CD4-positive, alpha-beta memory T cell (primary cell): ENCODE results near the gene SKAP1. TPM values are rescaled to one million over a fixed set of nuclear protein-coding genes. Genes with fewer than 3 reads are reported as not detected.

Experiments
- CTCF ChIA-PET: fragments of 350-600 bp; sonication (Branson Sonifier 250); formaldehyde crosslinking; loops from one replicate; lab custom pipeline; 2021; ENCODE audit warnings: inconsistent platforms; ENCODE audit not compliant: partially characterized antibody; lab: Charles Lee
- POLR2A ChIA-PET: fragments of 350-600 bp; sonication (Branson Sonifier 250); formaldehyde crosslinking; loops from one replicate; lab custom pipeline; 2021; ENCODE audit not compliant: partially characterized antibody; lab: Charles Lee
- DNase-seq, 5 donors: peaks; one replicate each; pipeline versions ENCODE4 v3.0.0 to v3.0.0-alpha.2; 2020 to 2022; ENCODE audit warnings: mixed read lengths in 1 of 5
- H3K27ac ChIP-seq: one replicate; pipeline ENCODE4 v1.7.0; 2013; ENCODE audit warnings: low read depth, low read length
- H3K27me3 ChIP-seq: 2 replicates; pipeline ENCODE4 v1.7.0; 2013; ENCODE audit warnings: mild to moderate bottlenecking, low read length, moderate library complexity; ENCODE audit not compliant: insufficient read depth
- H3K36me3 ChIP-seq: 2 replicates; pipeline ENCODE4 v1.7.0; 2013; ENCODE audit warnings: mild to moderate bottlenecking, low read length, moderate library complexity; ENCODE audit not compliant: insufficient read depth
- H3K4me1 ChIP-seq: 2 replicates; pipeline ENCODE4 v1.7.0; 2013; ENCODE audit warnings: mild to moderate bottlenecking, low read length, moderate library complexity; ENCODE audit not compliant: insufficient read depth
- H3K4me3 ChIP-seq, 2 donors: one replicate each; pipeline ENCODE4 v1.7.0; 2013; ENCODE audit warnings: low read length in 2 of 2, mild to moderate bottlenecking in 1 of 2
- H3K9me3 ChIP-seq, 2 donors: one replicate each; pipeline ENCODE4 v1.7.0; 2013; ENCODE audit warnings: low read length in 2 of 2, control low read depth in 1 of 2; ENCODE audit not compliant: control insufficient read depth in 1 of 2
- H3K27ac Mint-ChIP-seq, 7 donors: one replicate each; pipeline ENCODE4 v1.8.0; 2020 to 2021; ENCODE audit warnings: mixed read lengths in 7 of 7, mild to moderate bottlenecking in 6 of 7, inconsistent platforms in 3 of 7, moderate library complexity in 3 of 7
- H3K27me3 Mint-ChIP-seq, 2 donors: one replicate each; pipeline ENCODE4 v1.8.0; 2020 to 2021; ENCODE audit warnings: mixed read lengths in 2 of 2
- H3K36me3 Mint-ChIP-seq, 2 donors: one replicate each; pipeline ENCODE4 v1.8.0; 2020 to 2021; ENCODE audit warnings: mixed read lengths in 2 of 2, inconsistent platforms in 1 of 2, mild to moderate bottlenecking in 1 of 2
- H3K4me1 Mint-ChIP-seq, 4 donors: one replicate each; pipeline ENCODE4 v1.8.0; 2020 to 2021; ENCODE audit warnings: mixed read lengths in 4 of 4, mild to moderate bottlenecking in 1 of 4
- H3K4me3 Mint-ChIP-seq, 8 donors: one replicate each; pipeline ENCODE4 v1.8.0; 2020 to 2021; ENCODE audit warnings: mixed read lengths in 8 of 8, mild to moderate bottlenecking in 7 of 8, moderate library complexity in 6 of 8, inconsistent platforms in 3 of 8
- H3K9me3 Mint-ChIP-seq, 8 donors: one replicate each; pipeline ENCODE4 v1.8.0; 2020 to 2021; ENCODE audit warnings: mixed read lengths in 8 of 8, mild to moderate bottlenecking in 5 of 8, inconsistent platforms in 3 of 8, moderate library complexity in 1 of 8
- intact Hi-C: fragments of 100-400 bp; cut with micrococcal nuclease; formaldehyde crosslinking; loops from one replicate; pipeline ENCODE4 v1.15.1; 2023
- microRNA-seq: library from miRNA; unstranded; fragments of <30 nt; microRNA quantifications from one replicate; pipeline ENCODE4 v1.2.0, GENCODE V29; 2021; ENCODE audit warnings: borderline replicate concordance, borderline number of aligned reads, borderline microRNAs expressed, mixed read lengths
- polyA plus RNA-seq, 2 donors: library from polyadenylated mRNA; unstranded; fragments of 300-500 nt; fragmentation: Illumina TruSeq; gene quantifications; one replicate each; pipeline ENCODE4 v1.2.3, GENCODE V29; 2021
- total RNA-seq, 2 experiments: library from RNA; stranded (reverse); gene quantifications; one replicate each; pipeline ENCODE4 v1.2.3, GENCODE V29; 2021

Gene SKAP1
- total and polyA plus RNA-seq, 4 experiments from 2014 or later = 83.4 to 336 (median 165) TPM

DNA sequence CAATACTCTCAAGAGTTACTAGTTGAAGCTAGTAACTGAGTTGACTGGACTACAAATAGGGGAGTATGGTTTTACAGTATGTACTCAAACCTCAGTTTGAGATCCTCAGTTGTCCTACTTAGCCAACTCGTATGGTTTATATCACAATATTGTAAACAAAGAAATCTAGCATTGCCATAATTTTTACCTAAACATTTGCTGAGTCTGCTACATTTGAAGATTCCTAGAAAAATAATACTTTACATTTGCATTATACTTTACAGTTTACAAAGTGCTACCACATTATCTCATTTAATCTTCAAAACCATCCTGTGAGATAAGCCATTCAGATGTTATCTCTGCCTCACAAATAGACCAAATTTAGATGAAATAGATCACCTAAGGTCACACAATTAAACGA, 345.1 kb downstream of the SKAP1 start:
- Mint-ChIP-seq H3K9me3 (no peaks in the 10 kb centered on the region), H3K27me3 (no peaks in the 10 kb centered on the region), H3K36me3 (peaks cover 0 to 4% of the 10 kb centered on the region in 2 donors), H3K4me3 (no peak overlapping the region), H3K4me1 (peaks cover 7 to 10% (median 9%) of the 10 kb centered on the region in 4 donors), H3K27ac (no peak overlapping the region)
- H3K4me3 ChIP-seq = no peak overlapping the region
- H3K9me3 ChIP-seq = no peaks in the 10 kb centered on the region
- intact Hi-C loops = loop anchor here (10.0 kb wide), 1 partner anchor 140 kb away; the partner anchor contains the start of gene PNPO
- DNase-seq = no peak
- ChIA-PET POLR2A (no interaction called here), CTCF (interaction anchor here (0.7 to 13.3 kb wide), 4 partner anchors 11 to 375 kb away, joined by 3 to 174 read pairs (median 48); partner anchors contain the start of gene CBX1)
- H3K27me3 ChIP-seq = no peaks in the 10 kb centered on the region
- H3K27ac ChIP-seq = no peak overlapping the region
- no peaks in the 10 kb centered on the region for H3K4me1 ChIP-seq
- H3K36me3 ChIP-seq = no peaks in the 10 kb centered on the region

Small RNA genes within 50 kb of the gene (microRNA-seq; reads per million reads assigned to microRNA genes)
- gene MIR1203 = not detected

Other genes starting within 250 kb of the SKAP1 start
- gene HOXB1, start 100.8 kb upstream of the SKAP1 start, total RNA-seq = not detected
- gene HOXB1, start 100.8 kb upstream of the SKAP1 start, polyA plus RNA-seq = not detected
- 10 to 100 TPM; 34.4 to 39.2 TPM for gene HOXB2, start 114.9 kb upstream of the SKAP1 start, total RNA-seq
- gene HOXB2, start 114.9 kb upstream of the SKAP1 start, polyA plus RNA-seq = 10 to 100 TPM; 12.7 to 36.5 TPM
- gene HOXB4, start 148.1 kb upstream of the SKAP1 start, total RNA-seq = 1 to 10 TPM; 3.1 to 4.5 TPM
- under 1 TPM; 0.11 to 0.13 TPM for gene HOXB4, start 148.1 kb upstream of the SKAP1 start, polyA plus RNA-seq
- 10 to 100 TPM; 11.2 to 14.5 TPM for gene HOXB3, start 160.0 kb upstream of the SKAP1 start, total RNA-seq
- under 1 TPM in 1 of 2 donors, not detected in 1; 0.10 TPM for gene HOXB3, start 160.0 kb upstream of the SKAP1 start, polyA plus RNA-seq
- gene HOXB5, start 163.6 kb upstream of the SKAP1 start, total RNA-seq = not detected
- not detected for gene HOXB5, start 163.6 kb upstream of the SKAP1 start, polyA plus RNA-seq
- gene HOXB6, start 174.8 kb upstream of the SKAP1 start, total RNA-seq = under 1 TPM in 1 of 2 experiments, not detected in 1; 0.38 TPM
- not detected for gene HOXB6, start 174.8 kb upstream of the SKAP1 start, polyA plus RNA-seq
- under 1 TPM in 1 of 2 experiments, not detected in 1; 0.25 TPM for gene HOXB7, start 180.8 kb upstream of the SKAP1 start, total RNA-seq
- gene HOXB7, start 180.8 kb upstream of the SKAP1 start, polyA plus RNA-seq = 1 to 10 TPM in 1 of 2 donors, under 1 TPM in 1; 0.23 to 1.3 TPM
- not detected for gene HOXB8, start 185.1 kb upstream of the SKAP1 start, total RNA-seq
- not detected for gene HOXB8, start 185.1 kb upstream of the SKAP1 start, polyA plus RNA-seq
- not detected for gene HOXB9, start 196.1 kb upstream of the SKAP1 start, total RNA-seq
- gene HOXB9, start 196.1 kb upstream of the SKAP1 start, polyA plus RNA-seq = not detected